HG03571 (cell line): Measurements from ENCODE around the gene MGAT5B.
"Not testable (repeated sequence)": the region's sequence is repeated elsewhere in the genome, so short reads cannot be mapped to it uniquely, and the experiment has no call there.

ENCODE experiments used
- ATAC-seq: cut with Tn5 transposase; IDR thresholded peaks from one replicate; pipeline ENCODE4 v1.9.1; 2021; ENCODE audit not compliant: unreplicated experiment

MGAT5B gene

DNA sequence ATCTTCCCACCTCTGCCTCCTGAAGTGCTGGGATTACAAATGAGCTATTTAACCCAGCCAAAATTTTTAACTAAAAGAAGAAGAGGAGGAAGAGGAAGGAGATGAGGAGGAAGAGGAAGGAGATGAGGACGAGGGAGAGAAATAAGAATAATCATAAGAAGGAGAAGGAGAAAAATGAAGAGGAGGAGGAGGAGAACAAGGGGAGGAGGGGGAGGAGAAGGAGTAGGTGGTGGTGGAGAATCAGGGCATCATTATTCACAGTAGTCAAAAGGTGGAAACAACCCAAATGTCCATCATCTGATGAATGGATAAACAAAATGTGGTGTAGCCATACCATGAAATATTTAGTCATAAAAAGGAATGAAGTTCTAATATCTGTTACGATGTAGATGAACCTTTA lies 21.2 kb upstream of the MGAT5B start:
- no peak for ATAC-seq

DNA sequence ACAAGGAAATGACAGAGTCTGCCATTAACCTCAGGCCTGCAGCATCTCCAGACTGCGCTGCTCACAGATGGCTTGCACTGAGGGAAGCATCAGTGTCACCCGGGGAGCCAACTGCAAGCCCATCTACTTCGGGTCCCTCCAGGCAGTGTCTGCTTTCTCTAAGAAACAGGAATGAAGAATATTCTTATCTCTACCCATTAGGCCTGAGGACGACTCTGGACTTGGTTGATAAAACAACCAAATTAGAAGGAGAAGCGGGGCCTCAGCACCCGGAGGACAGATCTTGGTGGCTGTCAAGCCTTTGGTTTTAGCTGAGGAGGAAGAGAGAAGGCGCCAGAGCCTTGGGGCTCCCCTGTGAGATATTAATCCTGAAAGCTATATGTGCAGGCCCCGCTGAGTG lies 19.5 kb upstream of the MGAT5B start:
- ATAC-seq = no peak

DNA sequence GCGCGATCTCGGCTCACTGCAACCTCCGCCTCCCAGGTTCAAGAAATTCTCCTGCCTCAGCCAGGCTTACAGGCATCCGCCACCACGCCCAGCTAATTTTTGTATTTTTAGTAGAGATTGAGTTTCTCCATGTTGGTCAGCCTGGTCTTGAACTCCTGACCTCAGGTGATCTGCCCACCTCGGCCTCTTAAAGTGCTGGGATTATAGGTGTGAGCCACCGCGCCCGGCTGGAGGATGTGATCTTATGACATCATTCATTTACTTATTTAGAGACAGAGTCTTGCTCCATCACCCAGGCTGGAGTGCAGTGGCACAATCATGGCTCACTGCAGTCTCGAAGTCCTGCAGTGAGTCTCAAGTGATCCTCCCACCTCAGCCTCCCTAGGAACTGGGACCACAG lies 19.0 kb upstream of the MGAT5B start:
- not testable (repeated sequence) for ATAC-seq

DNA sequence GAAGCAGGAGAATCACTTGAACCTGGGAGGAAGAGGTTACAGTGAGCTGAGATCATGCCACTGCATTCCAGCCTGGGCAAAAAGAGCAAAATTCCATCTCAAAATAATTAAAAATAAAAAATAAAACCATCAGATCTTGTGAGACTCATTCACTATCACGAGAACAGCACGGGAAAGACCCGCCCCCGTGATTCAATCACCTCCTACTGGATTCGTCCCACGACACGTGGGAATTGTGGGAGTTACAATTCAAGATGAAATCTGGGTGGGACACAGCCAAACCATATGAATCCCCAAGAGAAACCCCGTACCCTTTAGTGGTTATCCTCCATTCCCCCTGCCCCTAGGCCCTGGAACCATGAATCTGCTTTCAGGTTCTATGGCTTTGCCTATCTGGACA lies 15.4 kb upstream of the MGAT5B start:
- no peak for ATAC-seq

DNA sequence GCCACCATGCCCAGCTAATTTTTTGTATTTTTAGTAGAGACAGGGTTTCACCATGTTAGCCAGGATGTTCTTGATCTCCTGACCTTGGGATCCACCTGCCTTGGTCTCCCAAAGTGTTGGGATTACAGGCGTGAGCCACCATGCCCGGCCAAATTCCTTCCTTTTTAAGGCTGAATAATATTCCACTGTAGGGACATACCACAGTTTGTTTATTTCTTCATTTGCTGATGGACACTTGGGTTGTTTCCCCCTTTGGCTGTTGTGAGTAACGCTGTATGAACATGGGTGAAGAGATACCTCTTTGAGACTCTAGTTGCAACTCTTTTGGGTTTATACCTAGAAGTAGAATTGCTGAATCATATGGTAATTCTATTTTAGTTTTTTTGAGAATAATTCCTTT lies 13.1 kb upstream of the MGAT5B start:
- ATAC-seq = no peak

DNA sequence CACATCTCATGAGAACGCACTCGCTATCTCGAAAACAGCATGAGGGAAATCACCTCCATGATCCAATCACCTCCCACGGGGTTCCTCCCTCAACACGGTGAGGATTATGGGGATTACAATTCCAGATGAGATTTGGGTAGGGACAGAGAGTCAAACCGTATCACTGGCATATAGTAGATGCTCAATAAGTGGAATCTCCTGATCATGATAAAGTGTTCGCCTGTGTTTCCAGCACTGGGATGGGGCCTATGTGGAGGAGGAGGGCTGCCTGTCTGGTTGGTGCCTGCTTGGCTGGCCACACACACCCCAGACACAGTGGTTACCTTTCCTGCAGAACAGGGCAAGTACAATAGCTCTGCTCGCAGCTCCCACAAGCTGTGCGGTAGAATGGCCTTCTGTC lies 6.1 kb upstream of the MGAT5B start:
- no peak for ATAC-seq

DNA sequence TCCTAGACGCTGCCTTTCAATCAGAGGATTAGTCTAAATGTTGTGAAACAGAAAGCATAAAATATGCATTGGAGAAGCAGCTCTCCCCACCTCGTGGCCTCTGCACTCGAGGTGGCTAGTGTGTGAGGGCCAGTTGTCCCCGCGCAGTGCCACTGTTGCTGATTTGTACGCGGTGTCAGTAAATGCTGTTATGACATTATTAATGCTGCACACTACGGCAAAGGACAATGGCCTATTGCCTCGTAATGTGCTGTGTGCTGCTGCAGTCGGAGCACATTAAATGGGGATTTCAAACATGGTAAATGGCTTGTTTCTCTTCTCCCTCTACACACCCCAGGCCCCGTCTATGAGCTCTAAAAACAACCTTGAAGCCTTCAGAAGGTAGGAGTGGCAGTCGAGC lies 5.7 kb upstream of the MGAT5B start:
- ATAC-seq = no peak

DNA sequence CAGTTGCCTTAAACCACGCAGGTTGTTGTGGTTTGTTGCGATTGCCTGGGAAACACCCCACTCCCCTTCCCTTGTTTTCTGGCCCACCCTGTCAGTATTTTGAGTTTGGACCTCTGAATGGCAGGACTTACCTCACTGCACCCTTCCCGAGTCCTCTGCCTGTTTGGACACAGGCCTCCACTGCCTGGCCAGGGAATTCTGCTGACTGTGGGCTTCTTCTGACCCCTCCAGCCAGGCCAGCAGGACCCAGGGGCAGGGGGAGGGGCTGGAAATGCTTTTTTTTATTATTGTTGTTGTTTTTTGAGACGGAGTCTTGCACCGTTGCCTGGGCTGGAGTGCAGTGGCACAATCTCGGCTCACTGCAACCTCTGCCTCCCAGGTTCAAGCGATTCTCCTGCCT lies 4.2 kb upstream of the MGAT5B start:
- no peak for ATAC-seq

DNA sequence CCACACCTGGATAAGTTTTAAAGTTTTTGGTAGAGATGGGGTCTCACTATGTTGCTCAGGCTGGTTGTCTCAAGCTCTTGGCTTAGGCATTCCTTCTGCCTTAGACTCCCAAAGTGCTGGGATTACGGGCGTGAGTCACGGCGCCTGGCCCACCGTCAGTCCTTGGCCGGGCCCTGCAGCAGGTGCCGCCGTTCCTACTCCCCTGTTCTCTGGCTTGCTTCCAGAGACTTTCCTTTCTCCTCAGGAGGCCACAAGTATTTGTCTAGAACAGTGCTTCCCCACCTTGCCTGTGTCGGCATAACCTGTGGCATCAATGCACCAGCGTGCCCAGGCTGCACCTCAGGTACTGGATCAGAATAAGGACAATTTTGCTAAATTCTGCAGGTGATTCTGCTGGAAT lies 3.0 kb upstream of the MGAT5B start:
- ATAC-seq = no peak

DNA sequence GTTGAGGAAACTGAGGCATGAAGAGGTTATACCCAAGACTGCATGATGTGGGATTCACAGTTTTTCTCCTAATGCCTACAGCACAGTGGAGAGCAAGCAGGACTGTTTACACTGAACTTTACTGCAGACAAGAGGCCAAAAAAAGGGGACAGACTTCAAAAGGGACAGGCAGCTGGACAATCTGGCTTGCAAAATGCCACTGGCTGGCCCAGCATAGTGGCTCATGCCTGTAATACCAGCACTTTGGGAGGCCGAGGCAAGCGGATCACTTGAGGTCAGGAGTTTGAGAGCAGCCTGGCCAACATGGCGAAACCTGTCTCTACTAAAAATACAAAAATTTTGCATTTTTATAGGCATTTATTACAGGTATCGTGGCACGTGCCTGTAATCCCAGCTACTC lies 2.0 kb upstream of the MGAT5B start:
- no peak for ATAC-seq

DNA sequence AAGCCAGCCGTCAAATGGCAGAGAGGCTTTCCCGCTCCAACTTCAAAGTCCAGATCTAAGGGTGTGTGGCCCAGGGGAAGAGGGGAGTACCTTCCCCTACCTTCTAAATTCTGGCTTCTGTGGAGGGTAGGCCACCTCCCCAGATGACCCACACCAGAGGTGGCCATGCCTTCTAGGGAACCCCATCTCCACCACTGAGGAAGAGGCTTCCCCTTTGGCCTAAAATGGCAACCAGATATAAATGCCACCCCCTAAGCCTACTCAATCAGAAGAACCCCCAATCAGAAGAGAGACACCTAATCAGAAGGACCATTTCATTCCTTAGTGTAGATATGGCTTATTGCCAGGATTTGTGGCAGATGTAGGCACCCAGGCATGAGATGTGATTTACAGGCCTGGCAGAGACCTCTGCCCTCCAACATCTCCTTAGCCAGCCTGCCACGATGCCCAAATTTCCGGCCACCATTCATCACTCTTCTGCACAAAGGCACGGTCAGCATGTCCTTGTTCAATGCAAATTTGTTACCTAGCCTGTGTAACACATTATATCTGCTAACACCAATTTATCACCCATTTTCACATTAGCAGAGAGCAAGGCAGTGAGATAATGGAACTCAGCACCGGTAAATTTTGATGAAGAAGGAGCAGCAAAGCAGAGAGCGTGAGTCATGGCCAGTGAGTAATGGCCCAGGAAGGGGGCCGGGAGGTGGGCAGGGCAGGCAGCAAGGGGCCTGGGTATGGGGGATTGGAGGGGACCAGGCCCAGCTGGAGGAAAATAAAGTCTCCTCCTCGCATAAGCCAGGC lies 1.2 kb upstream of the MGAT5B start:
- ATAC-seq = no peak

DNA sequence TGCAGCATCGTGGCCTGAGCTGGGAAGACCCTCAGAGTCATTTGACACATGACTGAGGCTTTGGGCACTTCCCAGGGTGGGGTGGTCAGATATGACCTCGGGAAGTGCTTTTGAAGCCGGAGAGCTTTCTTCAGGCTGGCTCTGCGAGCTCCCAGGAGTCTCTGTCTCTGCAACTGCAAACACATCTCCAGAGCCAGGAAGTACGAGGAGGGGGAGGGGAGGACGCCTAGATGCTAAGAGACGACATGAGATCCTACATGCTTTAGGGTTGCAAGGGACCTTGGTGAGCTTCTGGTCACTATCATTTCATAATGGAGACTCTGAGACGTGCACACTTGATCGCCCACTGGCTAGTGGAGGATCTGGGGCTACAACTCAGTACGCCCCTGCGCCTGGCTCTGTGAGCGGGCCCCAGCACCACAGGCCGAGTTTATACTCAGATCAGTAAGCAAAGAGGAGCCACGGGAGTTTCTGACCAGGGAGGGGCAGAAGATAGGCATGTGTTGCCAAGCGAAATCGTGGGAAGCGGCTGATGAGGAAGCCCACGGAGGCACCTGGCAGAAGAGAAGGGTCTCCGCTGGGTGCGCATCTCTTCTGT lies 527 bp upstream of the MGAT5B start:
- ATAC-seq = no peak

DNA sequence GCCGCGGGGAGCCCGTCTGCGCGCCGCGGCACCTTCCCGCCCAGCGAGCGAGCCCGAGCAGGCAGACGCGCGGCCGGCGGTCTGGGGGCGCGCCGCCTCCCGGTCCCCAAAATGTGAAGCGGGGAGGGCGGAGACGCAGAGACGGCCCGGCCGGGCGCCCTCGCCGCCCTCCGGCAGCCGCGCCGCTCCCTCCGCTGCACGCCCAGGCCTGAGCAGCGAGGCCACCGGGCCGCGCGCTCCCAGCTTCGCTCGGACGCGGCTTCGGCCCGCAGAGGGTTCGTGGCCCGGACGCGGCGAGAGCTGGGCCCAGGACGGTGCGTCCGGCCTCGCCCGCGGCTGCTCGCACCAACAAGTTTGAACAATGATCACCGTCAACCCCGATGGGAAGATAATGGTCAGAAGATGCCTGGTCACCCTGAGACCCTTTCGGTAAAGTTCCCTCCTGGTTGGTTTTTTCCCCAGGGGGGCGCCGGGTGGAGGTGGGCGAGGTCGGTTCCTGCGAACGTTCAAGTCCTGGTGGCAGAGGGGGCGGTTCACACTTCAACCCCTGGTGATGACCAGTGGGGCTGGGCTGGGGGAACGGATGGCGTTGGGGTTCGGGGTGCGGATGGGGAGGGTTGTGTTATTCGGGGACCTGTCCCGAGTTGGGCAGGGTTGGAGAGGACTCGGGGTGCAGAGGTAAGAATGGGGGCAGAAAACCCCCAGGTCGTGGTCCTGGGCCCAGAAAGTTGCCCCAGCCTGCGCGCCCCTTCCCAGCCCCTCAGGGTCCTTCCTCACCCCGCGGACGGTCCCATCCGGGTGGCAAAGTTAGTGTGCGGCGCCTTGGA lies 678 bp downstream of the MGAT5B start:
- no peak for ATAC-seq

DNA sequence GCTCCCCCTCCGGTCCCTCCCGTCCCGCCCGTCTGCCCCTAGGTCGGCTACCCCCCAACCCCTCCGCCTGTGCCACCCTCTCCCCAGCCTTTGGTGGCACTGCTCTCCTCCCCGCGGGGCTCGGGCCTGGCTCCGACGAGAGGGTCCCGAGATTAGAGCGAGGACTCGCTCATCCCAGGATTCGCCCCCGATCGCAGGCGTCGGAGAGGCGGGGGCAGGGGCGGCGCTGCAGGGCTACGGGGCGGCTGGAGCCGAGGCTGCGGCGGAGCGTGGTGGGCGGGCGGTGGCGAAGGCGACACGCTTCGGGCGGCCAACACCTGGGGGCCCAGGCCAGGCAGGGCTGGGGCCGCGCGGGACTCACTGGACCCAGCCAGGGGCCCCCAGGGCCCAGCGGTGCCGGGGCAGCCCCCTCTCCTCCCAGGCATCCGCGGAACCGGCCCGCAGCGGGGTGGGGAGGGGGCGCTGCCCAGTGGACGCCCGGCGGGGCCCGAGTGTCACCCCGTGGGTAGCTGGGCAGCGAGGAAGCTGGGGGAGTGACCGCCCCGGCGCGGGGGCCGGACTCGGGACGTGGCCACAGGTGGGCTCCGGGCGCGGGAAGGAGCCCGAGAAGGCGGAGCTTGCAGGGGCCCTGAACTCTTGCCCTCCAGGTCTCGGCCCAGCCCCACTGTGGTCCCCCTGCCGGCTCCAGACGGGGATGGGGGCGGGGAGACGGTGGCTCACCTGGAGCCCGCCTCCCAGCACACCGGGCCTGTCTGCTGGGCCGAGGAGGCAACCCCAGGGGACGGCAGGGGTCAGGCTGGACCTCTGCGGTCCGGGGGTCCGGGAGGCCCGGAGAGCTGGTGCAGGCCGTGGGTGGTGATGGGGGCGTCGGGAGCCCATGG lies 1.5 kb downstream of the MGAT5B start:
- ATAC-seq = no peak

DNA sequence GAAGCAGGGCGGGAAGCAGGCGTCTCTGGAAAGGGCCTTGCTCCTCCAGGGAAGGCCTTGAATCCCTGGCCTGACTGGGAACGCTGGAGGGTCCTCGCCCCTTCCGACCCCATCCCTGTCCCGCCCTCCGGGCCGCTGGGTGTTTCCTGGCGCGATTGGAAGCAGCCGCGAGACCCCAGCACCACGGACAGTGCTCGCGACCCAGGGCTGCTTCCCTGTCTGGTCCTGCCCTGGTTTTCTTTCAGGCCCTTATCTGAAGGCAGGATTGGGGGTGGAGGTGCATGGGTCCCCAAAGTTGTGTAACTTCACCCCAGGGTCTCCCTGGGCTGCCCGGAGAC lies 2.1 kb downstream of the MGAT5B start:
- no peak for ATAC-seq

DNA sequence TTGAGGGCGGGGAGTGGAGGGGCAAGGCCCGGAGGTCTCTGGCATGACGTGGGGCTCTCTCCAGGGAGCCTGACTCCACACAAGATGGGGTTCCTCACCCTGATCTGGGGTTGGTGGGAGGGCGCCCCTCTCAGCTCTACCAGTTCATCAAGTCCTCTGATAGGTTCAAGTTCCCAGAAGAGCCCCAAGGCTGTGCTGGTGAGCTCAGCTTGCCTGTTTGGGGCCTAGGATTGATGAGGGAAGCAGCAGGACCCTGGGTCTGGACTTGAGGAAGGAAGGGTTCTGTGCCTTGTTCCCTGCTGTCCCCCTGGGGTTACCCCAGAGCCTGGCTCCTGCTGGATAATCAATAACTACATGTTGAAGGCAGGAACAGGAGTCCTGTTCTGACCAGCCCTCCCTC lies 3.5 kb downstream of the MGAT5B start:
- no peak for ATAC-seq

DNA sequence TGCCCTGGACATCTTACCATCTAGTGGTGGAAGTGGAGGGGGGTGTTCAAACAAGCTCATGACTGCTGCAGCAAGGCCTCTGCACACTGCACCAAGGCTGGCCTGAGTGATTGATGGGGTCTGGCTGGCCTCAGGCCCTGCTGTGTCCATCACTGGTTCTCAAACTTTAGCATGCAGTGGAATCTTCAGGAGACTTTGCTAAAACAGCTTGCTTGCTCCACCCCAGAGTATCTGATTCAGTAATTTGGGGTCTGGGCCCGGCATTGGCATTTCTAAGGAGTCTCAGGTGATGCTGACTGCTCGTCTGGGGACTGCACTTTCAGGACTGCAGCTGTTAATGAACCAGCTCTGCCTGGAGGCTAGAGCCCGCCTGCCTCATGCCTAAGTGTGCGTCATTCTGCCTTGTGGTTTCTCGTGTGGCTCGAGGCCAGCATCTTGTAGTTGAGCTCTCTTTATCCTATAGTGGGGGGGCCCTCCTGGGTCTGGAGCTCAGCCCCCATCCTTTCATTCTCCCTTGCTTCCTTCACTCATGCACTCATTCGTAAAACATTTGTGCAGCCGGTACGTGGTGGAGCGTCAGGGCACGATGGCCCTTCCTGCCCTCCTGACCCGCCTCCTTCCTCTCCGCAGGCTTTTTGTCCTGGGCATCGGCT lies 4.1 kb downstream of the MGAT5B start:
- ATAC-seq = no peak

DNA sequence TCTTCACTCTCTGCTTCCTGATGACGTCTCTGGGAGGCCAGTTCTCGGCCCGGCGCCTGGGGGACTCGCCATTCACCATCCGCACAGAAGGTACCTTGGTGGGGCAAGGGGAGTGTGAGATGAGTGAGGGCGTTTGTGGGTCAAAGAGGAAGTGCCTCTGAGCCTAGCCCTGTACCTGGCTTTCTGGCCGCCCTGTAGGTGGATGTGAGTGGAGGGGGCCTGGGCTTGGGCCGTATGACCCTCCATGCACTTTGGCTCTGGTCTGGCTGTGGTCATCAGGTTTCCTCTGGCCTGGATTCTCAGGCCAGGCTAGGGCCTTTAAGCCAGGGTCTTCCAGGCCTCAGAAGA lies 4.6 kb downstream of the MGAT5B start:
- no peak for ATAC-seq

DNA sequence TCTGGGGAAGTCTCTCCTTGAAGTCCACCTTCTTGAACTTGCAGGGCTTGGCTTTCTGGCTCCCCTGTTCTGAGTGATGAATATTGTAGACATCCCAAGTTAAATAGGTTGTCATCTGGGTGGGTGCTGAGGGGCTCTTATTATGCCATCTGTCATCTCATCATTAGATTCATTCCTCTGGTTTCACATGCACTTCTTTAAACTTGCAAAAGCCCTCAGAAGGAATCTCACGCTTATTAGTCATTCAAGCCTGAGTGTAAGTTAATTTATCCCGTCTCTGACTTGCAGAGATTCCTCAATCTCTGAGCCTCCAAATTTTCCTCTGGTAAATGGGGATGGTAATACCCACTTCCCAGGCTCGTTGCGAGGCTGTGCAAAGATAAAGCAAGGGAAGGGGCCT lies 5.7 kb downstream of the MGAT5B start:
- no peak for ATAC-seq

DNA sequence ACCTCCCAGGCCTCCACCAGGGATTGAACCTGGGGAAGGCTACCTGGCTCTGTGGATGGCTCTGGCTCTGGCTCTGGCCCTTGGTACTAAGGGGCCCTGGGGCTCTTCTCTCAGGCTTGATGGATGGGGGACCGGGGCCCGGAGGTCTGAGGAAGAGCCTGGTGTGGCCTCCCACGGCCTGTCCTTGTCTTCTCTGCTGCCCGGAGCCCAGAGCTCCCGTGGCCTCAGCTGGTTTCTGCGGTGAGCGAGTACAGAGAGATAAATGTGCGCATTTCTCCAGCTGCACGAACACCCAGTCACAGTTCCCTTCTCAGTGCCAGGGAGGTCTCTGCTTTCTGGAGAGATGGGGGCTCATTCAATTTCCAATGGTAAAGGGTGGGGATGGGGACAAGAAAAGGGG lies 9.2 kb downstream of the MGAT5B start:
- ATAC-seq = no peak

DNA sequence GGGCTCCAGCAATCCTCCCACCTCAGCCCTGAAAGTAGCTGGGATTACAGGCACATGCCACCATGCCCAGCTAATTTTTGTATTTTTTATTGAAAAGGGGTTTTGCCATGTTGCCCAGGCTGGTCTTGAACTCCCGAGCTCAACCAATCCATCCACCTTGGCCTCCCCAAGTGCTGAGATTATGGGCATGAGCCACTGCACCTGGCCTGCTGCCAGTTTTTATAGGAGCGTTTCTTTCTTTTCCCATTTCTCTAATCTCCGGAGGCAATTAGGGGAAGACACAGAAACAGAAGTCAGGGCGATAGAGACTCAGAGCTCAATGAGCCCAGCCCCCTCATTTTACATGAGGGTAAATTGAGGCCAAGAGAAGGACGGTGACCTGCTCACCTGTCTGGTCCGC lies 10.4 kb downstream of the MGAT5B start:
- ATAC-seq = no peak
